Progenitor cell of endocrine pancreas (in vitro differentiated cells): ENCODE results near the gene TACR1. TPM values are rescaled to one million over a fixed set of nuclear protein-coding genes. Genes with fewer than 3 reads are reported as not detected.

ENCODE experiments used
- DNase-seq: peaks from one replicate; pipeline ENCODE4 v3.0.0; 2021; ENCODE audit warnings: low spot score; ENCODE audit not compliant: unreplicated experiment
- H3K27ac Mint-ChIP-seq: 2 replicates; pipeline ENCODE4 v1.8.0; 2021; ENCODE audit warnings: mild to moderate bottlenecking, moderate library complexity, mixed read lengths
- H3K27me3 Mint-ChIP-seq: 2 replicates; pipeline ENCODE4 v1.8.0; 2021; ENCODE audit warnings: mixed read lengths
- H3K36me3 Mint-ChIP-seq: 2 replicates; pipeline ENCODE4 v1.8.0; 2022; ENCODE audit warnings: mixed read lengths; ENCODE audit not compliant: insufficient read depth
- H3K4me1 Mint-ChIP-seq: 2 replicates; pipeline ENCODE4 v1.8.0; 2021; ENCODE audit warnings: low read depth, mixed read lengths
- H3K4me3 Mint-ChIP-seq: 2 replicates; pipeline ENCODE4 v1.8.0; 2021; ENCODE audit warnings: low read depth, mild to moderate bottlenecking, moderate library complexity, mixed read lengths
- H3K9me3 Mint-ChIP-seq: 2 replicates; pipeline ENCODE4 v1.8.0; 2021; ENCODE audit warnings: low read depth, mixed read lengths
- CTCF ChIP-seq: fragments of 200-600 bp; sonication (generic); IDR thresholded peaks from one replicate; pipeline ENCODE4 v1.5.0; 2021; ENCODE audit warnings: antibody characterized with exemption, mild to moderate bottlenecking; ENCODE audit not compliant: unreplicated experiment
- total RNA-seq: library from RNA; stranded (reverse); gene quantifications from 2 replicates; pipeline ENCODE4 v1.2.1, GENCODE V29; 2021

Gene TACR1
- total RNA-seq, 1 donor from 2014 or later = 0.55 TPM

GRCh38 chr2:75018162-75018561 is 181.2 kb downstream of the TACR1 start:
- Mint-ChIP-seq H3K4me3 (no peak overlapping the region), H3K27me3 (no peaks in the 10 kb centered on the region), H3K27ac (no peak overlapping the region), H3K9me3 (peaks cover 7% of the 10 kb centered on the region), H3K4me1 (peaks cover 2% of the 10 kb centered on the region), H3K36me3 (peaks cover 4% of the 10 kb centered on the region)
- TF ChIP-seq CTCF = no peak
- no peak for DNase-seq

GRCh38 chr2:75012080-75012479 is 187.2 kb downstream of the TACR1 start:
- H3K27ac Mint-ChIP-seq = no peak overlapping the region
- peaks cover 4% of the 10 kb centered on the region for H3K36me3 Mint-ChIP-seq
- H3K4me3 Mint-ChIP-seq = no peak overlapping the region
- peaks cover 7% of the 10 kb centered on the region for H3K9me3 Mint-ChIP-seq
- no peak for TF ChIP-seq CTCF
- no peaks in the 10 kb centered on the region for H3K27me3 Mint-ChIP-seq
- no peaks in the 10 kb centered on the region for H3K4me1 Mint-ChIP-seq
- DNase-seq = no peak

GRCh38 chr2:75010571-75010970 is 188.7 kb downstream of the TACR1 start:
- no peak for TF ChIP-seq CTCF
- peaks cover 4% of the 10 kb centered on the region for H3K36me3 Mint-ChIP-seq
- DNase-seq = no peak
- H3K4me3 Mint-ChIP-seq = no peak overlapping the region
- H3K27me3 Mint-ChIP-seq = no peaks in the 10 kb centered on the region
- peaks cover 7% of the 10 kb centered on the region for H3K9me3 Mint-ChIP-seq
- H3K27ac Mint-ChIP-seq = no peak overlapping the region
- H3K4me1 Mint-ChIP-seq = no peaks in the 10 kb centered on the region

DNA sequence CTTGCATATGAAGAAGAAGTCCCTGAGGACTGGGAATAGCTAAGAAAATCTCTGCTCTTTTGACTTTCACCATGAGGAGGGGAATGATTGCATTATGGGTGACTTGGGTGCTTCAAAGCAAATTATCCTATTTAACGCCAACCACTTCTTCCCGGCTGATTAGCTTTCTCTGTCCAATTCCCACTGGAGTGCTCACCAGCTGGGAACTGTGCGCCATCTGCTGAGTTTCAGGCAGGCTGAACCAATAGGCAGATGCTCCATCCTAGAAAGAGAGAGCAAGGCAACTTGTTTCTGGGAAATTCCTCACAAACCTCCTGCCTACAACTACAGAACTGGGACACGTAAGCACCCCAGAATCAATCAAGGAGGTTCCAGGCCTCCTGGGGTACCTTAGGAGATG is 191.5 kb downstream of the TACR1 start:
- no peaks in the 10 kb centered on the region for H3K36me3 Mint-ChIP-seq
- no peaks in the 10 kb centered on the region for H3K9me3 Mint-ChIP-seq
- H3K27ac Mint-ChIP-seq = no peak overlapping the region
- no peak overlapping the region for H3K4me3 Mint-ChIP-seq
- no peaks in the 10 kb centered on the region for H3K4me1 Mint-ChIP-seq
- TF ChIP-seq CTCF = no peak
- DNase-seq = no peak
- H3K27me3 Mint-ChIP-seq = no peaks in the 10 kb centered on the region

DNA sequence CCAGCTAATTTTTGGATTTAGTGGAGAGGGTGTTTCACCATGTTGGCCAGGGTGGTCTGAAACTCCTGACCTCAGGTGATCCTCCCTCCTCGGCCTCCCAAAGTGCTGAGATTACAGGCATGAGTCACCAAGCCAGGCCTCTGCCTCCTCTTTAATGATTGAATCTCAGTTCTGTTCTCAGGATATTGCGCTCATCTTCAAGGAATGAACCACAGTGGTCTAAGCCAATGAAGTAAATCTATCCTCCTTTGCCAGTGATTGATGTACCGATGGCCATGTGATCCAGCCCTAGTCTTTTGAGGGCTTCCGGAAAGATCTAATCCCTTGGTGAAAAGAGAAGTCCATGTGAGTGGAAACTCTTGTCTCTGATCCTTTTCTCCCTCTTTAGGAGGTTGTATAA is 192.3 kb downstream of the TACR1 start:
- Mint-ChIP-seq H3K4me3 (no peak overlapping the region), H3K36me3 (no peaks in the 10 kb centered on the region), H3K27ac (no peak overlapping the region), H3K9me3 (no peaks in the 10 kb centered on the region), H3K4me1 (no peaks in the 10 kb centered on the region), H3K27me3 (no peaks in the 10 kb centered on the region)
- no peak for TF ChIP-seq CTCF
- no peak for DNase-seq
